MCF 10A (cell line): ENCODE data around the gene SDK2. TPM values are rescaled to one million over a fixed set of nuclear protein-coding genes. Genes with fewer than 3 reads are reported as not detected.

ENCODE experiments used
- BruUV-seq: library from RNA; stranded (reverse); fragments of 400-500 nt; replicated peaks from 2 replicates; lab custom pipeline; 2021; lab: Mats Ljungman, UMichigan
- CTCF ChIA-PET: fragments of 300-600 bp; sonication (Branson Sonifier 250); formaldehyde crosslinking; extraction: SDS; loops from one replicate; lab custom pipeline; 2021; ENCODE audit warnings: antibody characterized with exemption, inconsistent platforms; lab: Yijun Ruan, JAX
- POLR2A ChIA-PET: fragments of 300-600, 350-650 bp; sonication (Branson Sonifier 250); formaldehyde crosslinking; extraction: SDS; loops from one replicate; lab custom pipeline; 2020; ENCODE audit warnings: antibody characterized with exemption, inconsistent platforms; lab: Yijun Ruan, JAX
- DNase-seq: peaks from one replicate; pipeline ENCODE4 v3.0.0-alpha.2; 2018; ENCODE audit not compliant: unreplicated experiment
- H3K27ac Mint-ChIP-seq: one replicate; pipeline ENCODE4 v1.8.0; 2022; ENCODE audit warnings: mild to moderate bottlenecking, low read depth, mixed read lengths; ENCODE audit not compliant: unreplicated experiment
- H3K27me3 Mint-ChIP-seq: one replicate; pipeline ENCODE4 v1.8.0; 2022; ENCODE audit warnings: mixed read lengths; ENCODE audit not compliant: insufficient read depth, unreplicated experiment
- H3K36me3 Mint-ChIP-seq: one replicate; pipeline ENCODE4 v1.8.0; 2022; ENCODE audit warnings: mild to moderate bottlenecking, moderate library complexity, mixed read lengths; ENCODE audit not compliant: insufficient read depth, unreplicated experiment
- H3K4me1 Mint-ChIP-seq: one replicate; pipeline ENCODE4 v1.8.0; 2022; ENCODE audit warnings: mixed read lengths; ENCODE audit not compliant: insufficient read depth, unreplicated experiment
- H3K4me3 Mint-ChIP-seq: one replicate; pipeline ENCODE4 v1.8.0; 2022; ENCODE audit warnings: mild to moderate bottlenecking, moderate library complexity, mixed read lengths; ENCODE audit not compliant: unreplicated experiment
- H3K9me3 Mint-ChIP-seq: one replicate; pipeline ENCODE4 v1.8.0; 2022; ENCODE audit warnings: mixed read lengths; ENCODE audit not compliant: unreplicated experiment
- CTCF ChIP-seq: fragments of 200-600 bp; IDR thresholded peaks from one replicate; pipeline ENCODE4 v1.8.0; 2022; ENCODE audit warnings: antibody characterized with exemption, mild to moderate bottlenecking; ENCODE audit not compliant: unreplicated experiment
- intact Hi-C: fragments of 100-400 bp; cut with micrococcal nuclease; formaldehyde crosslinking; loops from 2 replicates; pipeline ENCODE4 v1.14.1; 2022
- total RNA-seq: library from RNA; stranded (reverse); gene quantifications from 2 replicates; pipeline ENCODE4 v1.2.3, GENCODE V29; 2022

SDK2 gene
- total RNA-seq, 1 experiment from 2014 or later, result not detected

GRCh38 chr17:73610331-73610911 lies 33.8 kb downstream of the SDK2 start:
- no peaks in the 10 kb centered on the region for H3K9me3 Mint-ChIP-seq
- ChIA-PET CTCF (interaction anchor here (0.6 kb wide), 1 partner anchor 399 kb away, joined by 3 read pairs; no protein-coding TSS in a partner anchor), POLR2A (no interaction called here)
- H3K27me3 Mint-ChIP-seq, result peaks cover 37% of the 10 kb centered on the region
- H3K27ac Mint-ChIP-seq, result no peak overlapping the region
- H3K4me3 Mint-ChIP-seq, result no peak overlapping the region
- no peak for DNase-seq
- BruUV-seq, result no TSS peak
- no peaks in the 10 kb centered on the region for H3K36me3 Mint-ChIP-seq
- intact Hi-C loops, result no loop called here
- peaks cover 5% of the 10 kb centered on the region for H3K4me1 Mint-ChIP-seq
- TF ChIP-seq CTCF, result no peak

- Mint-ChIP-seq H3K27me3 (peaks cover 44% of the 10 kb centered on the region), H3K4me1 (peaks cover 5% of the 10 kb centered on the region), H3K9me3 (no peaks in the 10 kb centered on the region), H3K36me3 (no peaks in the 10 kb centered on the region), H3K4me3 (no peak overlapping the region), H3K27ac (no peak overlapping the region)
- BruUV-seq, result no TSS peak
- TF ChIP-seq CTCF, result no peak
- ChIA-PET CTCF (interaction anchor here (0.6 kb wide), 1 partner anchor 400 kb away, joined by 3 read pairs; no protein-coding TSS in a partner anchor), POLR2A (no interaction called here)
- intact Hi-C loops, result no loop called here
- DNase-seq, result no peak
Observed at GRCh38 chr17:73609758-73610157, 34.5 kb downstream of the SDK2 start.

- Mint-ChIP-seq H3K36me3 (no peaks in the 10 kb centered on the region), H3K27me3 (peaks cover 50% of the 10 kb centered on the region), H3K27ac (no peak overlapping the region), H3K4me1 (peaks cover under 1% of the 10 kb centered on the region), H3K9me3 (no peaks in the 10 kb centered on the region), H3K4me3 (no peak overlapping the region)
- no peak for TF ChIP-seq CTCF
- intact Hi-C loops, result no loop called here
- CTCF ChIA-PET, result no interaction called here
- POLR2A ChIA-PET, result no interaction called here
- BruUV-seq, result no TSS peak
- no peak for DNase-seq
Observed at GRCh38 chr17:73609060-73609459, 35.2 kb downstream of the SDK2 start.

GRCh38 chr17:73605444-73605843 lies 38.8 kb downstream of the SDK2 start:
- no peaks in the 10 kb centered on the region for H3K9me3 Mint-ChIP-seq
- no peaks in the 10 kb centered on the region for H3K36me3 Mint-ChIP-seq
- H3K4me1 Mint-ChIP-seq, result no peaks in the 10 kb centered on the region
- TF ChIP-seq CTCF, result no peak
- DNase-seq, result no peak
- H3K27me3 Mint-ChIP-seq, result peaks cover 44% of the 10 kb centered on the region
- ChIA-PET CTCF (no interaction called here), POLR2A (no interaction called here)
- no peak overlapping the region for H3K4me3 Mint-ChIP-seq
- intact Hi-C loops, result no loop called here
- no TSS peak for BruUV-seq
- H3K27ac Mint-ChIP-seq, result no peak overlapping the region
